HFF-Myc (cell line): ENCODE results near the gene NDRG2.

ENCODE experiments used
- DNase-seq: peaks from one replicate; pipeline ENCODE4 v3.0.0-alpha.2; 2011; ENCODE audit warnings: low read depth; ENCODE audit errors: extremely low read depth
- H3K4me3 ChIP-seq: replicated peaks from 2 replicates; pipeline ENCODE4 v1.5.1; 2011; ENCODE audit warnings: low read depth, mild to moderate bottlenecking, control low read depth, low read length
- CTCF ChIP-seq: IDR thresholded peaks from 2 replicates; pipeline ENCODE4 v1.5.1; 2012; ENCODE audit warnings: mild to moderate bottlenecking, low read depth, low read length, control low read depth; ENCODE audit errors: missing control alignments

Gene NDRG2

DNA sequence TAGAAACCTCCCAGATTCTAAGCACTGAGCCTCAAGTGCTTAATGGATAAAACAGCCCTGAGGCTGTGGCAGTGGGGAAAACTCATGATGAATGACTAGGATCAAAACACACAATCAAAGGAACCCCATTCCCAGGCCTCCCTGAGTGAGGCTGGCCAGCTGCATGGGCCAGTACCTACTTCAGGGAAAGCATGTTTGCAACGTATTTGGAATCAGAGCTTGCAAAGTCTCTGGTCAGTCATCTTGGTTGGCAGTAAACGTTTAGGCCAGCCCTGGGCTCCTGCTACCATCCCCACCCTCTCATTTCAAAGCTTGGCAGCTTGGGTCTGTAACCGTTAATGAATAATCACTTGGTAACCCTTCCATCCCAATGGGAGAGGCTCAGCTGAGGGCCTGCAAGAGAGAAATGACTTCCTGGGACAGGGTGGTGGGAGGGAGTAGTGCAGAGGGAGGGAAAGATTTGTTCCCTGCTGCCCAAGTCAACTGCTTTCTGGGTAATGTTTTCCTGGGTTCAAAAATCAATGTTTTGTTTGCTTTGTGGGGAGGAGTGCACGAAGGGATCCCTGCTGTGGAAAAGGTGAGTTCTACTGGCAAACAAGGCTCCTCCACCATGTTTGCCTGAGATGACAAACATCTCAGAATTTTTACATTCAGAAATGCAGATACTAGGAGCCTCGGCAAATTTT is 30.7 kb upstream of the NDRG2 start:
- H3K4me3 ChIP-seq: no peak overlapping the region
- DNase-seq: no peak
- TF ChIP-seq CTCF: no peak

- TF ChIP-seq CTCF: no peak
- H3K4me3 ChIP-seq: no peak overlapping the region
- no peak for DNase-seq
Measured at GRCh38 chr14:21054768-21055145, 29.9 kb upstream of the NDRG2 start.

- no peak for DNase-seq
- TF ChIP-seq CTCF: no peak
- no peak overlapping the region for H3K4me3 ChIP-seq
Measured at GRCh38 chr14:21054123-21054767, 29.4 kb upstream of the NDRG2 start.

DNA sequence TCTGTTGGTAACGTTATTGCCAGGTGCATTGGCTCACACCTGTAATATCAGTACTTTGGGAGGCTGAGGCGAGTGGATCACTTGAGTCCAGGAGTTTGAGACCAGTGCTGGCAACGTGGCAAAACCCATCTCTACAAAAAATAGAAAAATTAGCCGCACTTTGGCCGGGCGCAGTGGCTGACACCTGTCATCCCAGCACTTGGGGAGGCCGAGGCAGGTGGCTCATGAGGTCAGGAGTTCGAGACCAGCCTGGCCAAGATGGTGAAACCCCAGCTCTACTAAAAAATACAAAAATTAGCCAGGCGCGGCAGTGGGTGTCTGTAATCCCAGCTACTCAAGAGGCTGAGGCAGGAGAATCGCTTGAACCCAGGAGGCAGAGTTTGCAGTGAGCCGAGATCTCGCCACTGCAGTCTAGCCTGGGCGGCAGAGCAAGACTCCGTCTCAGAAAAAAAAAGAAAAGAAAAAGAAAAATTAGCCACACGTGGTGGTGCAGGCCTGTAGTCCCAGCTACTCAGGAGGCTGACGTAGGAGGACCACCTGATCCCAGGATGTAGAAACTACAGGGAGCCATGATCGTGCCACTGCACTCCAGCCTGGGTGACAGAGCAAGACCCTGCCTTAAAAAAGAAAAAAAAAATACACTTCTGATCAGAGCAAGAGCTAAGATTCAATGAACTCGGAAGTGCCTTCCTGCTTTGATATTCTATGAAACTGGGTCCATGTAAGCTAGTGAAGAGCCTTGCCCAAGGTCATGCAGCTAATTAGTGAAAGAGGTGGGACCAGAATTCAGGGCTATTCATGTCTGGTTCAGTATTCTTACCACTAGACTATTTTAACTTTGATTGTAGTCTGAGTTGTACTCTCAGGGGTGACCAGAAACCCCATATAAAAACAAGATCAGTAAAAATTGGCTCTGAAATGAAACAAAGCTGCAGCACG is 28.6 kb upstream of the NDRG2 start:
- no peak overlapping the region for H3K4me3 ChIP-seq
- DNase-seq: no peak
- no peak for TF ChIP-seq CTCF

GRCh38 chr14:21050597-21050996 is 25.7 kb upstream of the NDRG2 start:
- TF ChIP-seq CTCF: no peak
- no peak overlapping the region for H3K4me3 ChIP-seq
- DNase-seq: no peak

- TF ChIP-seq CTCF: no peak
- DNase-seq: no peak
- H3K4me3 ChIP-seq: no peak overlapping the region
Measured at GRCh38 chr14:21049271-21049673, 24.4 kb upstream of the NDRG2 start.
